GM10847 (cell line): ENCODE data around the gene PDGFC.

ENCODE experiments used
- POLR2A ChIP-seq: IDR thresholded peaks from 2 replicates; pipeline ENCODE4 v1.6.1; 2011; ENCODE audit not compliant: insufficient read length; ENCODE audit errors: extremely low read depth

PDGFC gene

GRCh38 chr4:156754832-156755570 lies 216.6 kb downstream of the PDGFC start:
- no peak for TF ChIP-seq POLR2A

GRCh38 chr4:156751486-156751885 lies 220.1 kb downstream of the PDGFC start:
- TF ChIP-seq POLR2A = no peak

DNA sequence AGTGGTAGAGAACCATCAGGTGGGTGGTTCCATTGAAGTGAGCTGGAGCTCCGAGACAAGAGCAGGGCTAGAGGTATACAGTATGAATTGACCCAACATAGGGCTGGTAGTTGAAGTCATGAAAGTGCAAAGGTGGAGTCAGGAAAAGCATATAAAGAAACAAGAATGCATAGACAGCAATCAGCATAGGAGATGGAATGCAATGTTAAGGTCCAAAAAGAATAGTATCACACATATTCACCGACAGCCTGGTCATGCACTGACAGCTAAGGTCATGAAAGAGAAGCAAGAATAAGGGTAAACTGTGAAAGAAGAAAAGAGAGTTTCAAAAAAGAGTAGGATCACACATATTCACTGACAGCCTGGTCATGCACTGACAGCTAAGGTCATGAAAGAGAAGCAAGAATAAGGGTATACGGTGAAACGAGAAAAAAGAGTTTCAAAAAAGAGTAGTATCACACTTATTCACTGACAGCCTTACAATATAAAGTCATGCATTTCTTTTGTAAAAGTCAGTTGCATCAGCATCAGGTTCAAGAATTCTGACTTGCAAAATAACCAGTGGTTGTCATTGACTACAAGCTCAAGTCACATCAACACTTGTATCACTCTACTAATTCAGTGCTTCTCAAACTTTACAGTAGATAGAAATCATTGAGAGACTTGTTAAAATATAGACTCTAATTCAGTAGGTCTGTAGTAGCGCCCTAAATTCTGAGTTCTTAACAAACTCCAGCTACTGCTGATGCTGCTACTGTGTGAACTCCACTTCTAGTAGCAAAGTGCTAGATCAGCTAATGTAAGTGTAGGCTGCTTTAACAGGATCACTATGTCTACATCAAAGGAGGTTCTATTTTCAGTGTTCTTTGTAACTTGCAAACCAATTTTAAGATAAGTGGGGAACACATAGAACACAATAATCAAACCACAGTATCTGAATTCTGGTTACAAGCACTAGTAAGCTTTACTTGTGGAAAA lies 221.9 kb downstream of the PDGFC start:
- no peak for TF ChIP-seq POLR2A

- TF ChIP-seq POLR2A = no peak
Observed at GRCh38 chr4:156746111-156746510, 225.5 kb downstream of the PDGFC start.

GRCh38 chr4:156738766-156739165 lies 232.8 kb downstream of the PDGFC start:
- no peak for TF ChIP-seq POLR2A

DNA sequence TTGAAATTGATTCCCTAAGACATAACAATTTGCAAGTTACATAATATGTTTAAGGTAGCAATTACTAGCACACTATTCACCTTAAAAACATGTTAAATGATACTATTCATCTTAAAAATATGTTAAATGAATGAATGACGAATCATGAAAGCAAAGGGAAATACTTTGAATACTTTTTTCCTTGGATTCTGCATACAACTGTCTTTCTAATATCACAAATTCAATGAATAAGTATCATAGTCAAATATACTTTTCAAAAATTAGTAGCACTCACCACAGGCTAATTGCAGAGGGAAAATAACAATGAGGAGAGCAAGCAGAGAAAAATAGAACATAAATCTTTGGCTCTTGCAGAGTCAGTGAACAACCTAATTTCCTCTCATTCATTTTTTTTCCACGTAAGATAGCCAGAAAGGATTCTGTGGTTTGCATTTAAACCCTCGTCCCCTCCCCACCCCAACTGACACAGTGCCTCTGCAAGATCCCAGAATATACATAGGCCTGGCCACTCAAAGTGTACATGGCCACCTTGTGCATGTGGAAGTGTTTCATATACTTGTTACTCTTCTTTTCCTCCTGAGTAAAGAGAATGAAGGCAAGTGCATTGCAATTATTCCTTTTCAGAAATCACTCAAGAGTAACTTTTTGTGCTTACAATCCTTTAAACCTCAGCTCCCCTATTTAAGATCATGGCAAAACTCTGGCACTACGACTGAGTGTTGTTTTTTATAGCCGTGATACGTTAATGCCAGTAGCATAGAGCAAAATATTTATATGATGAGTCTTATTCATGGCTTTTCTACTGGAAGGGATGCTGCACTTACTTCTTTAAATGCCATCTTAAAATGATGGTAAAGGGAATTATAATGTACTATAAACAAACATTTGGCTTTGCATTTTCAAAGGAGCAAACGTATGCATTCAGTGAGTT lies 236.4 kb downstream of the PDGFC start:
- TF ChIP-seq POLR2A = no peak

DNA sequence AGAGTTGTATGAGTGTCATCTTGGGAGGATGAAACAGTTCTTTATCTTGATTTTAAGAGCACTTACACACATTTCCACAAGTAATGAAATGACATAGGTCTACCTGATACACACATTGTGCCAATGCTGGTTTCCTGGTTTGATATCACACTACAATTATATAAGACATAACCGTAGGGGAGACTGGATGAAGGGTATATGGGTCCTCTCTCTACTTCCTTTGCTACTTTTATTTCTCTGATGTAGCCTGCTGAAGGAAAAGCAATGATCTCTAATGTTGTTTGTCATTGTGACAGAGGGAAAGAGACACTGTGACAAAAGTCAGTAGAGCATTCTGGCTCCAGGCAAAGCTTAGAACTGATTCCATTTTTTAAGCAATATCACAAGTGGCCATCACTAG lies 238.0 kb downstream of the PDGFC start:
- no peak for TF ChIP-seq POLR2A

GRCh38 chr4:156732634-156733033 lies 239.0 kb downstream of the PDGFC start:
- no peak for TF ChIP-seq POLR2A

- TF ChIP-seq POLR2A = no peak
Observed at GRCh38 chr4:156729416-156729815, 242.2 kb downstream of the PDGFC start.

DNA sequence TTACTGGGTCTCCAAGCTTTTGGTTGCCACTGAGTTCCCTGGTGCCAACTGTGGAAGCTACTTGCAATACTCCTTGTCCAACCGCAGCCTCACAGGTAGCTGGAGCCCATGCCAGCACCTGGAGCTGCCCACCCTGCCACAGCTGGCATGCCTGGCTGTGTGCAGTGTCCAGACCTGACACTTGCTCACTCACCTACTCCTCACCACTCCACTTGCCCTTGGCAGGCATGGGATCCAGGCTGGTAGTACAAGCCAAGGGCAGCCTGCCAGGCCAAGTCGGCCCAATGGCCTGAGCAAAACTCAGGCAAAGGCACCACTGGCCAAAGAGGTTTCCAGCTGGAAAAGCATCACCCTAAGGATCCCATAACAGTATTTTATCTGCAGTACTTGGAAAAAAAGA lies 246.3 kb downstream of the PDGFC start:
- no peak for TF ChIP-seq POLR2A

DNA sequence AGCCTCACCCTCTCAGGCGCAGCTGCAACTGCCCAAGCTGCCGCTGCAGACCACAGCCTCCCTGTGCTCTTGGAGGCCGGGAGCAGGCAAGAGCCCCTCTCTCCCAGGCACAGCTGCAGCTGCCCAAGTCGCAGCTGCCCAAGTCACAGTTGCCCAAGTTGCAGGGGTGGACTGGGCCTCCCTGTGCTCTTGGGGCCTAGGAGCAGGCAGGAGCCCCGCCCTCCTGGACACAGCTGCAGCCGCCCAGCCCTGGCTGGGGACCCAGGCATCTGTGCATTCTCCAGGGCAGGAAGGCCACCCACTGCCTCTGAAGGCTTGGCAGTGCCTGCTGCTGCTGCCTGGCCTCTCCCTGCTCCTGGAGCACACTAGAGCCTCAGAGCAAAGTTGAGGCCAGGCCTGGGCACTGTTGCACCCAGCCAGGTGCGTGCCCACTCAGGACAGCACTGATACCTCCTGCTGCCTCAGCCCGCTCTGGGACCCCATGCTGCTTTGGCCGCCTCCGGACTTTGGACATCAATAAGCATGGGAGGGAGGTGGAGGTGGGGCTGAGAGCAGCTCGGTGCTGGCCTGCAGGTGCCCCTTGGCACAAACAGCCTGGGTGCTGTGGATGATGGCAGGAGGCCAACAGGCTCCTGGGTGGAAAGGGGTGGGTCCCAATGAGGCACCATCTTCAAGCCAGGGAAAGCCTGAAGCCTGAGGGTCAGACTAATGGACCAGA lies 247.5 kb downstream of the PDGFC start:
- no peak for TF ChIP-seq POLR2A

- TF ChIP-seq POLR2A = no peak
Observed at GRCh38 chr4:156718226-156718625, 253.4 kb downstream of the PDGFC start.

GRCh38 chr4:156711193-156711590 lies 260.4 kb downstream of the PDGFC start:
- TF ChIP-seq POLR2A = no peak
